ENCODE results near the gene NDUFV3.

NDUFV3 gene

DNA sequence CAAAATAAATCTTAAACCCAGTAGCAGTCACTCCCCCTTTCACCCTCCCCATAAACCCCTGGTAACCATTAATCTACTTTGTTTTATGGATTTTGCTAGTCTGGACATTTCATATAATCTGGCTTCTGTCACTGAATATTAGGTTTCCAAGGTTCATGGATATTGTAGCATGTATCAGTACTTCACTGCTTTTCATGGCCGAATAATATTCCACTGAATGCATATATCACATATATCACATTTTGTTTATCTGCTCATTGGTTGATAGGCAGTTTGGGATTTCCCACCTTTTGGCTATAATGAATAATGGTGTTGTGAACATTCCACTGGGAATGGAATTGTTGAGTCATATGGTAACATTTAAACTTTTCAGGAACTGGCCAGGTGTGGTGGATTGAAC lies 9.2 kb upstream of the NDUFV3 start:
- Histone ChIP-seq H3K79me2 (ENCODE audit: insufficient read depth, low read length) (peaks cover 17% of the 10 kb centered on the region), H3K4me3 (ENCODE audit: low read depth in 1 of 2, low read length in 2 of 2) (no peak overlapping the region), H3K27ac (ENCODE audit: low read length) (no peak overlapping the region), H3K9me3 (ENCODE audit: insufficient read depth, low read length, severe bottlenecking) (no peaks in the 10 kb centered on the region), H3K4me2 (ENCODE audit: insufficient read depth, low read length) (no peak overlapping the region), H4K20me1 (ENCODE audit: insufficient read depth, low read length) (no peaks in the 10 kb centered on the region), H3K9ac (ENCODE audit: low read depth, low read length) (no peak overlapping the region), H3K27me3 (ENCODE audit: insufficient read depth, low read length, poor library complexity) (no peaks in the 10 kb centered on the region), H2AFZ (ENCODE audit: low read depth, low read length) (no peak overlapping the region), H3K4me1 (ENCODE audit: insufficient read depth, low read length) (peaks cover 10% of the 10 kb centered on the region), H3K36me3 (ENCODE audit: insufficient read depth, low read length) (no peaks in the 10 kb centered on the region; the same call in 1 of the 2 replicates)
- ATAC-seq (ENCODE audit: insufficient read depth, low read depth) (no peak), DNase-seq (no peak)
- TF ChIP-seq, protein P1, sequence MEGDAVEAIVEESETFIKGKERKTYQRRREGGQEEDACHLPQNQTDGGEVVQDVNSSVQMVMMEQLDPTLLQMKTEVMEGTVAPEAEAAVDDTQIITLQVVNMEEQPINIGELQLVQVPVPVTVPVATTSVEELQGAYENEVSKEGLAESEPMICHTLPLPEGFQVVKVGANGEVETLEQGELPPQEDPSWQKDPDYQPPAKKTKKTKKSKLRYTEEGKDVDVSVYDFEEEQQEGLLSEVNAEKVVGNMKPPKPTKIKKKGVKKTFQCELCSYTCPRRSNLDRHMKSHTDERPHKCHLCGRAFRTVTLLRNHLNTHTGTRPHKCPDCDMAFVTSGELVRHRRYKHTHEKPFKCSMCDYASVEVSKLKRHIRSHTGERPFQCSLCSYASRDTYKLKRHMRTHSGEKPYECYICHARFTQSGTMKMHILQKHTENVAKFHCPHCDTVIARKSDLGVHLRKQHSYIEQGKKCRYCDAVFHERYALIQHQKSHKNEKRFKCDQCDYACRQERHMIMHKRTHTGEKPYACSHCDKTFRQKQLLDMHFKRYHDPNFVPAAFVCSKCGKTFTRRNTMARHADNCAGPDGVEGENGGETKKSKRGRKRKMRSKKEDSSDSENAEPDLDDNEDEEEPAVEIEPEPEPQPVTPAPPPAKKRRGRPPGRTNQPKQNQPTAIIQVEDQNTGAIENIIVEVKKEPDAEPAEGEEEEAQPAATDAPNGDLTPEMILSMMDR (IDR thresholded peaks at IDR 0.05; ENCODE audit: borderline replicate concordance, extremely low read depth, low read length, poor library complexity, severe bottlenecking), result no peak
- no peak for TF ChIP-seq EZH2 (IDR thresholded peaks at IDR 0.05; ENCODE audit: borderline replicate concordance, low read depth, low read length, severe bottlenecking)

DNA sequence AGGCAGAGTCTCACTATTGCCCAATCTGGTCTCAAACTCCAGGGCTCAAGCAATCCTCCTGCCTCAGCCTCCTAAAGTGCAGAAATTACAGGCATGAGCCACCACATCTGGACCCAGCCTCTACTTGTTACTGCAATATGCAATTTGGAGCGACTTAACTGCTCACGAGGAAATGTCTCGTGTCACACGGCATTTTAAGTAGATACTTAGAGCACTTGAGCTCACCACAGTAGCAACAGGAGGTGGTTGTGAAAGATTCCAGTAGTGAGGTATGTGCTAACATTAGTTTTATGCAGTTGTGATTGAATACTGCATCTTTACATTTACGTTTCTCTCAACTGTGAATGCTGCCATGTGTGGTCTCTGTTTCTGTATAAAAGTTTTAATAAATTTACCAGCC lies 5.8 kb upstream of the NDUFV3 start:
- ATAC-seq (ENCODE audit: insufficient read depth, low read depth), result no peak

DNA sequence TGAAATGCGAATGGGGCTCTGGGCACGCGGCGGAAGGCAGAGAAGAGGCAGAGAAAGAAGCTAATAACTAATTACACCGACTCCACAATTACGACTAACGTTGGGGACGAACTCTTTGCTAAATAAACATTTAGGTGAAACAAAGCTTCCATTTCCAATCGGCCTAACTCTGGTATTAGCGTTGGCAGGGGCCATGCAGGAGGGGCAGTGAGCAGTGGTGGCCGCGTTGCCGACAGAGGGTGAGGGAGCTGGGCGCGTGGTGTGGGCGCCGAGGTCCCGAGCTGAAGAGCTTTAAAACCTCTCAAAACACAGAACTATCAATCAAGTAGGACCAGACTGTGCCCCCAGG lies 553 bp upstream of the NDUFV3 start:
- peak overlapping the region; percentile 90 for H3K27ac ChIP-seq (ENCODE audit: low read length)
- H2AFZ ChIP-seq (ENCODE audit: low read depth, low read length), result peak overlapping the region; percentile 90
- H3K9ac ChIP-seq (ENCODE audit: low read depth, low read length), result peak overlapping the region; percentile 95

More for the DNA sequence above, 5.8 kb upstream of the NDUFV3 start:
- Histone ChIP-seq H3K4me1 (ENCODE audit: insufficient read depth, low read length) (peaks cover 3% of the 10 kb centered on the region), H3K9me3 (ENCODE audit: insufficient read depth, low read length, severe bottlenecking) (no peaks in the 10 kb centered on the region), H3K4me3 (ENCODE audit: low read depth in 1 of 2, low read length in 2 of 2) (no peak overlapping the region), H3K79me2 (ENCODE audit: insufficient read depth, low read length) (no peaks in the 10 kb centered on the region; the same call in 1 of the 2 replicates), H3K27ac (ENCODE audit: low read length) (no peak overlapping the region), H4K20me1 (ENCODE audit: insufficient read depth, low read length) (no peaks in the 10 kb centered on the region), H2AFZ (ENCODE audit: low read depth, low read length) (no peak overlapping the region), H3K4me2 (ENCODE audit: insufficient read depth, low read length) (no peak overlapping the region), H3K9ac (ENCODE audit: low read depth, low read length) (no peak overlapping the region), H3K36me3 (ENCODE audit: insufficient read depth, low read length) (no peaks in the 10 kb centered on the region), H3K27me3 (ENCODE audit: insufficient read depth, low read length, poor library complexity) (no peaks in the 10 kb centered on the region)
- TF ChIP-seq, protein P1 (IDR thresholded peaks at IDR 0.05; ENCODE audit: borderline replicate concordance, extremely low read depth, low read length, poor library complexity, severe bottlenecking), result no peak
- TF ChIP-seq EZH2 (IDR thresholded peaks at IDR 0.05; ENCODE audit: borderline replicate concordance, low read depth, low read length, severe bottlenecking), result no peak
- DNase-seq, result no peak

More for the DNA sequence above, 553 bp upstream of the NDUFV3 start:
- Histone ChIP-seq H3K27me3 (ENCODE audit: insufficient read depth, low read length, poor library complexity) (no peaks in the 10 kb centered on the region), H3K36me3 (ENCODE audit: insufficient read depth, low read length) (peaks cover 13% of the 10 kb centered on the region), H3K9me3 (ENCODE audit: insufficient read depth, low read length, severe bottlenecking) (no peaks in the 10 kb centered on the region), H3K4me3 (ENCODE audit: low read depth in 1 of 2, low read length in 2 of 2) (peak overlapping the region; percentile 61 to 68), H4K20me1 (ENCODE audit: insufficient read depth, low read length) (peaks cover 3% of the 10 kb centered on the region; the same call in 1 of the 2 replicates), H3K79me2 (ENCODE audit: insufficient read depth, low read length) (peaks cover 25% of the 10 kb centered on the region), H3K4me2 (ENCODE audit: insufficient read depth, low read length) (peak overlapping the region; percentile 88), H3K4me1 (ENCODE audit: insufficient read depth, low read length) (peaks cover 14% of the 10 kb centered on the region)
- DNase-seq (no peak), ATAC-seq (ENCODE audit: insufficient read depth, low read depth) (peak; percentile 45)
- TF ChIP-seq, protein P1 (IDR thresholded peaks at IDR 0.05; ENCODE audit: borderline replicate concordance, extremely low read depth, low read length, poor library complexity, severe bottlenecking), result no peak
- no peak for TF ChIP-seq EZH2 (IDR thresholded peaks at IDR 0.05; ENCODE audit: borderline replicate concordance, low read depth, low read length, severe bottlenecking)
